GM19397 (cell line): Measurements from ENCODE around the gene NR2C2.

Experiments used
- ATAC-seq: cut with Tn5 transposase; IDR thresholded peaks from one replicate; pipeline ENCODE4 v1.9.1; 2021; ENCODE audit warnings: mild to moderate bottlenecking, moderate library complexity; ENCODE audit not compliant: unreplicated experiment

Gene NR2C2

DNA sequence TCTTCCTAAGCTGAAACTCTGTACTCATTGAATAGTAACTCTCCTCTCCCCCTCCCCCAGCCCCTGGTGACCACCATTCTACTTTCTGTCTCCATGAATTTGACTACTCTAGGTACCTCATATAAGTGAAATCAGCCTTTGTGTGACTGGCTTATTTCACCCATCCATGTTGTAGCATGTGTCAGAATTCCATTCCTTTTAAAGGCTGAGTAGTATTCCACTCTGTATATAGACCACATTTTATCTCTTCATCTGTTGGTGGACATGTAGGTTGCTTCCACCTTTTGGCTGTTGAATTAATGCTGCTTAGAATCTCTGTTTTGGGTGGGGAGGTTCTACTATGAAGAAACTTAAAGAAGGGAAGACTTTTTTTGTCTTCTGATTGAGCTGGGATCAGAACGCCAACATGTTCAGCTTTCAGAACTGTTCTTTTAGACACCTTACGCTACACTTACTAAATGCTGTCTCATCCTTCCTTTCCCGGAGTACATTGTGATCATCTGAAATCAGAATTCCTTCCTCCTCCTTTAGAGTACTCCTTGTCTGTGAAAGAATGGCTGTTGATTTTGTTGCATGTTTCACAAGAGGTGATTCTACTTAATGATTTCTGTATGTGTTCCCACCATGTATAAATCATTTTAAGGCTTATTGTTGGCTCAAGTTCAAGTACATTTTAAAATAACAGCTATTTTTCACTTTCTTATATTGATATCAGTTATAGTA lies 67.4 kb downstream of the NR2C2 start:
- no peak for ATAC-seq

GRCh38 chr3:15015456-15015855 lies 68.1 kb downstream of the NR2C2 start:
- no peak for ATAC-seq

DNA sequence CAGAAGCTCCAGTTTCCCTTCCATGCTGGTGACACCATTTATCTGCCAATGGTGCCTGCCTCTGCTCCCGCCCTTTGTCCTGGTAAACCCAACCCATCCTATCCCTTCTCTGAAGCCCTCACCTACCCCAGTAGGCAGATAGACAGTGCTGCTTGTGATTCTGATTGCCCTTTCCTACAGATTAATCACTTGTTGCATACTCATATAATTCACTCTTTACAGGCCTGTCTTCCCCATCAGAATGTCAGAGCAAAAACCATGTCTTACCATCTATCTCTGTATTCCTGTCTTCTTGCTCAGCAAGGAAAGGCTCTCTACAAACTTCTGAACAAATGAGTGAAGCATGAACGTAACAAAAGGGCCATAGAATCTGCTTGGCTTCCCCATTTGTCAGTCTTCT lies 69.8 kb downstream of the NR2C2 start:
- ATAC-seq: no peak

DNA sequence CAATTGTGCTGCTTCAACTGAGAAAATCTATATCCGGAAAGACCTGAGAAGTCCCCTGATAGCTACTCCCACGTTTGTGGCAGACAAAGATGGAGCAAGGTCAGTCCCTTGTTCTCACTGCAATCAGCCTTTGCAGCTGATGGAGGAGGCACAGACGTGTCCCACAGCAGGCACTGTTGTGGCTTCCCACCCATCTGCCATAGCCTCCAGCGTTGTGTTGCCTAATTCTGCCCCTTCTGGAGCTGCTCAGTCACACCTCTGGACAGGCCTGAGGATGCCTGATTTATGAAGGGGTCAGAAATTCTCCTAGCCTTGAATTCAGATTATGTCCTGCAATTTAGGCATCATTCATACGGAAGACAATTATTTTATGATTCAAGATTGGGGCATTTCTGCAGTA lies 75.9 kb downstream of the NR2C2 start:
- no peak for ATAC-seq

DNA sequence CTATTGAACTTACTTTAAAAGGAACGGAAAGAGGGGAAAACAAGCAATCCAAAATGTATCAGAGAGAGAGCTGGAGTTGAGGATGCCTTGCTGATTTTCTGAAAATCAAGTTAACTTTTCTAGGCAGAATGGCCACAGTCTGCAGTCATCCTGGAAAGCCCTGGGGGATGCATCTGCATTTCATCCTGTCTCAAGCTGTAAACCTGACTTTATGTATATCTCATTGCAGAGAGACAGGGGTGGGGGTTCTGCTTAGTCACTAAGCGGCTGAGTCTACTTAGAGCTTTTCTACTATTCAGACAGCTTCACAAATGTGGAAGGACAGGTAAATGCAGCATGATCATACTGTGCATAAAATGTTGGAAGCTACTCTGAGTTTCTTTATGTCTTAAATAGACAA lies 76.3 kb downstream of the NR2C2 start:
- ATAC-seq: no peak

DNA sequence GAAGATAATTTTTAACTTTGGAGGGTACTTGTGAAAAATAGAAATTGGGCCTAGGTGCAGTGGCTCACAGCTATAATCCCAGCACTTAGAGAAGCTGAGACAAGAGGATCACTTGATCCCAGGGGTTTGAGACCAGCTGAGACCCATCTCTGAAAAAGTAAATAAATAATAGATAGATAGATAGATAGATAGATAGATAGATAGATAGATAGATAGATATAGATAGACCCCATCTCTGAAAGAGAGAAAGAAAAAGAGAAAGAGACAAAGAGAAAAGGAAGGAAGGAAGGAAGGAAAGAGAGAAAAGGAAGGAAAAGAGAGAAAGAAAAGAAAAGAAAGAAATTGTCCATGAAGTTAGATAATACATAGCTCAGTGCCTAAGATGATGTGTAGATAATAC lies 82.2 kb downstream of the NR2C2 start:
- no peak for ATAC-seq

DNA sequence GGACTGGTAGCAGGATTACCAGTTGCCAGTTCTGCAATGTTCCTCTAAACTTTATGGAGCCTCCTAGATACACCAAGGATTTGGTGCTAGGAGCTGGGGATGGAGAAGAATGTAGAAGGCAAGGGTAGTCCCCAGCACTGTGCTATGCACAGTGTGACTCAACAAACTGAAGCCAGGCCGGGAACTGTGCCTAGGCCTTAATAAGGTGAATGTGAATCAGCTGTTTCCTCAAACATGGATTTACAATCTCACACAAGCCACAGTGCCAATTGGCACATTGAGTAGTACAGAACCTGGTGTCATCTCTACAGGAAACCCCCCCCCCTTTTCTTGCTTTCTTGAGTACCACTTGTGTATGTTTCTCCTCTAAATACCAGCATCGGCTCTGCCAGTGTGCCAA lies 85.3 kb downstream of the NR2C2 start:
- ATAC-seq: no peak

- ATAC-seq: no peak
Observed at GRCh38 chr3:15033103-15033502, 85.7 kb downstream of the NR2C2 start.

DNA sequence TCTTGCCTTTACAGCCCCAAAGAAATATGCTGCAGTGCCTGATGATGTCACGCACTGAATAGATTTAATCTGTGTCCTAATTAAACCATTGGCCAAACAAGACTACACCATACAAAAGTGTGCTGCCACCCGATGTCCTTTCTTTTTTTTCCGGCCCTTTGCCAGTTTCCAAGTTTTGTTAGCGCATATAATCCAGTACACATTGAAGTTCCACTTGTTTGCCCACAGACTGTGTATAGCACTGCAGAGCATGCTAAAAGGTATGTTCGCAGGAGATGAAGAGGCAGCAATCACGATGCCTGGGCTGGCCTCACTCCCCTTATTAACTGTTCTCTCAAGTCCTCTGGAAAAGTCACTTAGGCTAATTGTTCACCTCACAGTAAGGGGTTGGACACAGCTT lies 90.9 kb downstream of the NR2C2 start:
- no peak for ATAC-seq

- no peak for ATAC-seq
Observed at GRCh38 chr3:15040844-15041243, 93.5 kb downstream of the NR2C2 start.

- no peak for ATAC-seq
Observed at GRCh38 chr3:15041950-15042349, 94.6 kb downstream of the NR2C2 start.

DNA sequence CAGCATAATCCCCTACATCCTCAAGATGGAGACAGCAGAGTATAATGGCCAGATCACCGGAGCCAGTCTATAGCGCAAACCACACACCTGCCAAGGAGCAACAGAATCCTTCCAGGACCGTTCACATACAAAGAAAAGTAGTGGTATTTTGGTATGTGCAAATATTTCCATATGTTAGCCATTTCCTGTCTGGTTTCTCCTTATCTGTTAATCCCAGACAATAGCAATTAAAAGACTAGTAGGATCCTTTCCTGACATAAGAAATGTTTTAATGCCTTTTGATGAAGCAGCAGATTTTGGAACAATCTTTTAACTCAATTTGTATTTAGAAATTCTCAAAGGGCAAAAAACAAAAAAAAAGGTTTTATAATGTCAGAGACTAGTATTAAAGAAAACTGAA lies 95.6 kb downstream of the NR2C2 start:
- no peak for ATAC-seq

DNA sequence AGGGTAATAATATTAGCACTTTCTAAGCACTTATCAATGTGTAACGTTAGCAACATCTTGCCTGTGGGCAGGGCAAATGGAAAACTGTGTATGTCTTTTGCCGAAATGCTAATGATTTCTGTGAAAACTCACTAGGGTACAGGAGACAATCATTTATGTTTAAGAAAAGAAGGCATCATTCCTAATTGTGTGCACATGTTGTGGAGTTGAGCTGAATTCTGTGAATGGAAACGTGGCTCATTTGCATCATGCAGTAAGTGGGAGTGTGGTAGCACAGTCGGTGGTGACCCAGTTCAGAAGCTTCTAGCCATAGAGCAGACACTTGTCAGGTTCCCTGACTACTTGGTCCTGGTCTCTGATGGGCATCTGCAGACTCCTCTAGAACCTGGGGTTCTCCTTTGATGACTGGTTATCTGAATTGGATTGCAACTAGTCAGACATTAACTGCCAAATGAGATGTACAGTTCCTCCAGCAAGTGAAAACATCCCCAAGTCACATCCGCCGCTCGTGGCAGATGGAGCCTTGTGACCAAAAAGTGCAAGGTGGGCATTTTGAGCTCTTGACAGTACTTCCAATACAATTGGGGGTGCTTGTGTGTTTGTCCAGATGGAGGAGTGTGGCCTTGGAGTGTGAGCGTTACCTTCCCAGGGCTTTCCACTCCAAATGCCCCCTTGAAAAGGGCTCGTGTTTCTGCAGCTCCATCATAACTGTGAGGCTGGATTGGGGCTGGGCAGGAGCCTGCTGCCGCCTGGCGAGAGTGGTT lies 96.2 kb downstream of the NR2C2 start:
- no peak for ATAC-seq

GRCh38 chr3:15044326-15044725 lies 96.9 kb downstream of the NR2C2 start:
- ATAC-seq: no peak

GRCh38 chr3:15045667-15046066 lies 98.3 kb downstream of the NR2C2 start:
- ATAC-seq: no peak

- ATAC-seq: no peak
Observed at GRCh38 chr3:15049584-15049983, 102.2 kb downstream of the NR2C2 start.

GRCh38 chr3:15050405-15051092 lies 103.2 kb downstream of the NR2C2 start:
- ATAC-seq: peak; percentile 73

GRCh38 chr3:15051531-15051930 lies 104.1 kb downstream of the NR2C2 start:
- ATAC-seq: peak; percentile 43

GRCh38 chr3:15052335-15053242 lies 105.2 kb downstream of the NR2C2 start:
- no peak for ATAC-seq

DNA sequence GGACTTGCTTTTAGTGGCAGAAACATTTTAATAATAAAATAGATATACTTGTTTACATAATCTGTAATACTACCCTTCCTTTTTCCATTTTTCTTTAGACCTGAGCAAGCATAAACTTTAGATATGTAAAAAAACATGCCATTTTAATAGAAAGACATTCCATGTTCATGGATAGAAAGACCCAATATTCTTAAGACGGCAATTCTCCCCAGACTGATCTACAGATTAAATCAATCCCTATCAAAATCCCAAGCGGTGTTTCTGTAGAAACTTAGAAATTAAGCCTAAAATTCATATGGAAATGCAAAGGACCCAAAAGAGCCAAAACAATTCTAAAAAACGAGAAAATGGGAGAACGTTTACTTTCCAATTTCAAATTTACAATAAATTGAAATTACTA lies 106.2 kb downstream of the NR2C2 start:
- no peak for ATAC-seq

DNA sequence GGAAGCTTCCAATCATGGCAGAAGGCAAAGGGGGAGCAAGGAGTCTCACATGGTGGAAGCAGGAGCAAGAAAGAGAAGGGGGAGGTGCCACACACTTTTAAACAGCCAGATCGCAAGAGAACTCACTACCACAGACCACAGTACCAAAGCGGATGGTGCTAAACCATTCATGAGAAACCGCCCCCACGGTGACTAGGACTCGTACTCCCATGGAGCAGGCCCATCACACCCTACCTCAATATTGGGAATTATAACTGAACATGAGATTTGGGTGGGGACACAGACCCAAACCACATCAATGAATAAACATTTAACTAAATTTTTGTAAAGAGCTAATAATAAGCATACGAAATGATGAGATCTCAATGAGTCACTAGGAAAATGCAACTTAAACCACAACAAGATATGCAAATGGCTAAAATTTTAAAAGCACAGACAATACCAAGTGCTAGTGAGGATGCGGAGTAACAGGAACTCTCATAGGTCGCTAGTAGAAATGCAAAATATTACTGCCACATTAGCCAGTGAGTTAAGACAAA lies 107.7 kb downstream of the NR2C2 start:
- peak; percentile 36 for ATAC-seq
